HepG2 (cell line): ENCODE data around the gene CTNNBIP1. TPM values are rescaled to one million over a fixed set of nuclear protein-coding genes. Genes with fewer than 3 reads are reported as not detected.

Source experiments
- ATAC-seq: fragments of 200-7000 bp; cut with Tn5 transposase; 3 replicates; pipeline ENCODE4 v1.9.1; 2020; ENCODE audit warnings: mild to moderate bottlenecking, moderate library complexity
- BruUV-seq: library from RNA; stranded (reverse); fragments of 400-500 nt; replicated peaks from 2 replicates; lab custom pipeline; 2021; lab: Mats Ljungman, UMichigan
- CTCF ChIA-PET: fragments of 300-600 bp; formaldehyde crosslinking; extraction: SDS; loops from one replicate; lab custom pipeline; 2021; ENCODE audit warnings: low total read pairs, inconsistent platforms, low intra/inter-chr PET ratio; lab: Yijun Ruan, JAX
- POLR2A ChIA-PET: fragments of 350-600 bp; sonication (Branson Sonifier 250); formaldehyde crosslinking; loops from one replicate; lab custom pipeline; 2020; ENCODE audit warnings: antibody characterized with exemption, inconsistent platforms; lab: Yijun Ruan, JAX
- DNase-seq: peaks from one replicate; pipeline ENCODE4 v3.0.0-alpha.2; 2015; ENCODE audit warnings: low spot score
- FAIRE-seq: peaks from 3 replicates; lab custom pipeline; 2011; peaks lifted over from hg19 to GRCh38; lab: Jason Lieb, UNC
- H2AFZ ChIP-seq: one replicate; pipeline ENCODE4 v1.6.1; 2011; ENCODE audit warnings: low read length, inconsistent platforms
- H3K27ac ChIP-seq: fragments of 300-600 bp; 3 replicates; pipeline ENCODE4 v1.8.0; 2011; ENCODE audit warnings: mixed run types, mild to moderate bottlenecking, mixed read lengths, low read length, inconsistent platforms; ENCODE audit not compliant: insufficient read depth; ENCODE audit errors: extremely low read length
- H3K27me3 ChIP-seq, 2 experiments: fragments of 200-600 bp in 1 of 2; 2 replicates in 1 of 2; 3 replicates in 1 of 2; pipeline versions ENCODE4 v1.6.0 to v1.8.0; 2011; ENCODE audit warnings: low read length in 2 of 2, mild to moderate bottlenecking in 2 of 2, moderate library complexity in 2 of 2, inconsistent platforms in 1 of 2; ENCODE audit not compliant: insufficient read depth in 2 of 2, control insufficient read depth in 1 of 2
- H3K36me3 ChIP-seq, 2 experiments: fragments of 200-600 bp in 1 of 2; replicated peaks in 1 of 2; 2 replicates in 1 of 2; 3 replicates in 1 of 2; pipeline versions ENCODE4 v1.5.1 to v1.8.0; 2011; ENCODE audit warnings: low read length in 2 of 2, inconsistent platforms in 1 of 2; ENCODE audit not compliant: insufficient read depth in 2 of 2, control insufficient read depth in 1 of 2
- H3K4me1 ChIP-seq: 2 replicates; pipeline ENCODE4 v1.5.1; 2012; ENCODE audit warnings: low read length, inconsistent platforms; ENCODE audit not compliant: insufficient read depth
- H3K4me2 ChIP-seq: 2 replicates; pipeline ENCODE4 v1.6.0; 2011; ENCODE audit warnings: low read depth, low read length, inconsistent platforms
- H3K4me3 ChIP-seq, 3 experiments: fragments of 200-600 bp in 1 of 3; sonication (generic), shearing (Covaris generic) in 1 of 3; replicated peaks in 1 of 3; 2 replicates each; pipeline ENCODE4 v1.5.1; 2011 to 2016; ENCODE audit warnings: low read length in 3 of 3, inconsistent platforms in 2 of 3, low read depth in 2 of 3, mild to moderate bottlenecking in 2 of 3, control low read depth in 1 of 3, mixed read lengths in 1 of 3; ENCODE audit not compliant: insufficient read depth in 1 of 3
- H3K79me2 ChIP-seq: one replicate; pipeline ENCODE4 v1.6.1; 2011; ENCODE audit warnings: low read length, inconsistent platforms; ENCODE audit not compliant: insufficient read depth
- H3K9ac ChIP-seq: 2 replicates; pipeline ENCODE4 v1.6.0; 2011; ENCODE audit warnings: mild to moderate bottlenecking, low read depth, low read length, inconsistent platforms; ENCODE audit not compliant: insufficient read depth
- H3K9me3 ChIP-seq: 2 replicates; pipeline ENCODE4 v1.5.1; 2012; ENCODE audit warnings: mild to moderate bottlenecking, low read length
- H4K20me1 ChIP-seq: 2 replicates; pipeline ENCODE4 v1.6.0; 2011; ENCODE audit warnings: inconsistent platforms, mild to moderate bottlenecking, low read length, moderate library complexity; ENCODE audit not compliant: insufficient read depth
- AKAP8 ChIP-seq: sonication (generic); formaldehyde crosslinking; IDR thresholded peaks from 2 replicates; pipeline ENCODE4 v1.5.1; 2020; ENCODE audit warnings: mild to moderate bottlenecking, missing genetic modification reagents
- BORCS8-MEF2B ChIP-seq: sonication (generic); formaldehyde crosslinking; IDR thresholded peaks from 2 replicates; pipeline ENCODE4 v1.8.0; 2022; ENCODE audit warnings: mild to moderate bottlenecking, missing genetic modification reagents
- KAT8 ChIP-seq: IDR thresholded peaks from 2 replicates; pipeline ENCODE4 v1.6.1; 2016; ENCODE audit warnings: missing genetic modification reagents, missing compliant biosample characterization
- MAFK ChIP-seq, 2 experiments: IDR thresholded peaks in 1 of 2; conservative IDR thresholded peaks in 1 of 2; 2 replicates each; pipeline ENCODE4 v1.6.1; 2011; ENCODE audit warnings: improper control_type of control experiment in 2 of 2, low read length in 2 of 2
- PCBP1 ChIP-seq: fragments of 200-400 bp; formaldehyde crosslinking; IDR thresholded peaks from 2 replicates; pipeline ENCODE4 v1.6.1; 2017; ENCODE audit warnings: mild to moderate bottlenecking, low read depth, low read length, borderline replicate concordance
- SIX4 ChIP-seq: sonication (generic); formaldehyde crosslinking; IDR thresholded peaks from 2 replicates; pipeline ENCODE4 v1.4.0; 2020; ENCODE audit warnings: missing genetic modification reagents
- YEATS4 ChIP-seq: sonication (generic); formaldehyde crosslinking; IDR thresholded peaks from 2 replicates; pipeline ENCODE4 v1.4.0; 2020; ENCODE audit warnings: missing genetic modification reagents, borderline replicate concordance
- ZNF124 ChIP-seq: sonication (generic); formaldehyde crosslinking; IDR thresholded peaks from 2 replicates; pipeline ENCODE4 v1.4.0; 2020; ENCODE audit warnings: missing genetic modification reagents
- WGBS: methylation state at CpG from one replicate; pipeline ENCODE4 v1.1.6; 2017; ENCODE audit warnings: low lambda C conversion rate; 5-methylcytosine and 5-hydroxymethylcytosine counted together
- in situ Hi-C: cut with HindIII; loops from 2 replicates; pipeline ENCODE4 v1.10.0; 2017; ENCODE audit warnings: low pct_unique_long_range_greater_than_20kb; ENCODE audit not compliant: extremely low pct_ligation_motif_present
- intact Hi-C: fragments of 100-400 bp; cut with micrococcal nuclease; formaldehyde crosslinking; loops from one replicate; pipeline ENCODE4 v1.10.0; 2022; ENCODE audit not compliant: unreplicated experiment
- polyA plus RNA-seq, 8 experiments: library from polyadenylated mRNA; depleted of rRNA in 3 of 8; stranded (reverse) in 7 of 8; unstranded in 1 of 8; fragments of >200 nt; fragmentation: Illumina TruSeq in 4 of 8; extraction: Trizol in 4 of 8; gene quantifications; 2 replicates each; pipeline versions ENCODE4 v1.2.1 to v1.2.3, GENCODE V29; 2011 to 2016; ENCODE audit warnings: low read depth in 4 of 8, missing spikeins in 1 of 8, mixed read lengths in 1 of 8; ENCODE audit not compliant: insufficient read depth in 1 of 8
- total RNA-seq, 5 experiments: library from RNA; depleted of rRNA; stranded (reverse); fragments of >200 nt; fragmentation: Illumina TruSeq; extraction: Trizol; gene quantifications; 2 replicates each; pipeline ENCODE4 v1.2.3, GENCODE V29; 2016; ENCODE audit warnings: low read depth in 1 of 5
- TF ChIP-seq, protein P1 (sequence below): sonication (generic); formaldehyde crosslinking; IDR thresholded peaks from 2 replicates; pipeline ENCODE4 v1.4.0; 2020; ENCODE audit warnings: missing genetic modification reagents
- TF ChIP-seq, protein P2 (sequence below): sonication (generic); formaldehyde crosslinking; IDR thresholded peaks from 2 replicates; pipeline ENCODE4 v1.4.0; 2020; ENCODE audit warnings: missing genetic modification reagents, mild to moderate bottlenecking, borderline replicate concordance

Gene CTNNBIP1
- total and polyA plus RNA-seq, 2 of the 13 experiments (the other 11 are each of a cell fraction or from before 2014, with no cell fraction given) = 71.7 to 83.0 TPM

GRCh38 chr1:9826087-9826486 is 84.0 kb downstream of the CTNNBIP1 start:
- Histone ChIP-seq H3K4me3 (no peak overlapping the region), H3K4me2 (0 out of 2 replicates have a peak overlapping the region, but pooled peaks have one; percentile 79), H3K79me2 (peaks cover 18% of the 10 kb centered on the region), H4K20me1 (0 out of 2 replicates have a peak, but pooled peaks cover 11% of the 10 kb centered on the region), H2AFZ (no peak overlapping the region), H3K4me1 (peaks cover 51% of the 10 kb centered on the region), H3K9ac (no peak overlapping the region), H3K9me3 (no peaks in the 10 kb centered on the region), H3K27ac (no peak overlapping the region), H3K36me3 (no peaks in the 10 kb centered on the region), H3K27me3 (peaks cover 0 to 4% of the 10 kb centered on the region in 2 experiments; a peak in 1 of 5 replicates)
- ChIA-PET POLR2A (interaction anchor here (1.7 kb wide), 1 partner anchor 109 kb away, joined by 6 read pairs; no protein-coding TSS in a partner anchor), CTCF (no interaction called here)
- in situ Hi-C loops = no loop called here
- 76% methylated on average over 3 of the region's 3 CpGs for WGBS
- FAIRE-seq (no peak), DNase-seq (no peak), ATAC-seq (no peak)
- BruUV-seq = no TSS peak
- intact Hi-C loops = loop anchor here (5.0 kb wide), 1 partner anchor 44 kb away; no protein-coding TSS in a partner anchor
- TF ChIP-seq KAT8 (CRISPR knock-in tag) = no peak
- peak; percentile 44 to 48; a peak in 3 of 4 replicates for TF ChIP-seq MAFK (conservative IDR thresholded peaks at IDR 0.05 in 1 of 2, IDR thresholded peaks at IDR 0.05 in 1 of 2; ENCODE audit: low read length in 2 of 2)

GRCh38 chr1:9825093-9826074 is 84.7 kb downstream of the CTNNBIP1 start:
- Histone ChIP-seq H4K20me1 (peaks cover 11% of the 10 kb centered on the region; the same call in 1 of the 2 replicates), H3K9ac (no peak overlapping the region), H2AFZ (no peak overlapping the region), H3K79me2 (peaks cover 25% of the 10 kb centered on the region), H3K27me3 (peaks cover 0 to 4% of the 10 kb centered on the region in 2 experiments; a peak in 1 of 5 replicates), H3K4me1 (peaks cover 58% of the 10 kb centered on the region), H3K27ac (no peak overlapping the region), H3K36me3 (no peaks in the 10 kb centered on the region), H3K4me3 (peak overlapping the region; percentile 68 to 82 (median 78); a peak in 5 of 6 replicates), H3K4me2 (peak overlapping the region; percentile 79), H3K9me3 (no peaks in the 10 kb centered on the region)
- BruUV-seq = no TSS peak
- ChIA-PET CTCF (no interaction called here), POLR2A (no interaction called here)
- FAIRE-seq (no peak), DNase-seq (peak; percentile 46), ATAC-seq (peak; percentile 66)
- WGBS = 2% methylated on average over 17 of the region's 17 CpGs
- intact Hi-C loops = loop anchor here (5.0 kb wide), 1 partner anchor 43 kb away; no protein-coding TSS in a partner anchor
- in situ Hi-C loops = no loop called here
- TF ChIP-seq, protein P1, sequence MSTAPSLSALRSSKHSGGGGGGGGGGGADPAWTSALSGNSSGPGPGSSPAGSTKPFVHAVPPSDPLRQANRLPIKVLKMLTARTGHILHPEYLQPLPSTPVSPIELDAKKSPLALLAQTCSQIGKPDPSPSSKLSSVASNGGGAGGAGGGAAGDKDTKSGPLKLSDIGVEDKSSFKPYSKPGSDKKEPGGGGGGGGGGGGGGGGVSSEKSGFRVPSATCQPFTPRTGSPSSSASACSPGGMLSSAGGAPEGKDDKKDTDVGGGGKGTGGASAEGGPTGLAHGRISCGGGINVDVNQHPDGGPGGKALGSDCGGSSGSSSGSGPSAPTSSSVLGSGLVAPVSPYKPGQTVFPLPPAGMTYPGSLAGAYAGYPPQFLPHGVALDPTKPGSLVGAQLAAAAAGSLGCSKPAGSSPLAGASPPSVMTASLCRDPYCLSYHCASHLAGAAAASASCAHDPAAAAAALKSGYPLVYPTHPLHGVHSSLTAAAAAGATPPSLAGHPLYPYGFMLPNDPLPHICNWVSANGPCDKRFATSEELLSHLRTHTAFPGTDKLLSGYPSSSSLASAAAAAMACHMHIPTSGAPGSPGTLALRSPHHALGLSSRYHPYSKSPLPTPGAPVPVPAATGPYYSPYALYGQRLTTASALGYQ (CRISPR knock-in tag) = no peak
- no peak for TF ChIP-seq PCBP1
- TF ChIP-seq BORCS8-MEF2B (CRISPR knock-in tag) = no peak
- no peak for TF ChIP-seq ZNF124 (CRISPR knock-in tag)
- TF ChIP-seq, protein P2, sequence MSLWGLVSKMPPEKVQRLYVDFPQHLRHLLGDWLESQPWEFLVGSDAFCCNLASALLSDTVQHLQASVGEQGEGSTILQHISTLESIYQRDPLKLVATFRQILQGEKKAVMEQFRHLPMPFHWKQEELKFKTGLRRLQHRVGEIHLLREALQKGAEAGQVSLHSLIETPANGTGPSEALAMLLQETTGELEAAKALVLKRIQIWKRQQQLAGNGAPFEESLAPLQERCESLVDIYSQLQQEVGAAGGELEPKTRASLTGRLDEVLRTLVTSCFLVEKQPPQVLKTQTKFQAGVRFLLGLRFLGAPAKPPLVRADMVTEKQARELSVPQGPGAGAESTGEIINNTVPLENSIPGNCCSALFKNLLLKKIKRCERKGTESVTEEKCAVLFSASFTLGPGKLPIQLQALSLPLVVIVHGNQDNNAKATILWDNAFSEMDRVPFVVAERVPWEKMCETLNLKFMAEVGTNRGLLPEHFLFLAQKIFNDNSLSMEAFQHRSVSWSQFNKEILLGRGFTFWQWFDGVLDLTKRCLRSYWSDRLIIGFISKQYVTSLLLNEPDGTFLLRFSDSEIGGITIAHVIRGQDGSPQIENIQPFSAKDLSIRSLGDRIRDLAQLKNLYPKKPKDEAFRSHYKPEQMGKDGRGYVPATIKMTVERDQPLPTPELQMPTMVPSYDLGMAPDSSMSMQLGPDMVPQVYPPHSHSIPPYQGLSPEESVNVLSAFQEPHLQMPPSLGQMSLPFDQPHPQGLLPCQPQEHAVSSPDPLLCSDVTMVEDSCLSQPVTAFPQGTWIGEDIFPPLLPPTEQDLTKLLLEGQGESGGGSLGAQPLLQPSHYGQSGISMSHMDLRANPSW (CRISPR knock-in tag) = no peak
- no peak for TF ChIP-seq SIX4
- TF ChIP-seq YEATS4 (CRISPR knock-in tag) = no peak
- TF ChIP-seq AKAP8 (CRISPR knock-in tag) = no peak
